HG03354 (cell line): Measurements from ENCODE around the gene PBLD.
"Not testable (repeated sequence)": the region's sequence is repeated elsewhere in the genome, so short reads cannot be mapped to it uniquely, and the experiment has no call there.

Experiments
- ATAC-seq: cut with Tn5 transposase; IDR thresholded peaks from one replicate; pipeline ENCODE4 v1.9.1; 2021; ENCODE audit warnings: mild to moderate bottlenecking; ENCODE audit not compliant: unreplicated experiment, poor library complexity, severe bottlenecking

Gene PBLD

DNA sequence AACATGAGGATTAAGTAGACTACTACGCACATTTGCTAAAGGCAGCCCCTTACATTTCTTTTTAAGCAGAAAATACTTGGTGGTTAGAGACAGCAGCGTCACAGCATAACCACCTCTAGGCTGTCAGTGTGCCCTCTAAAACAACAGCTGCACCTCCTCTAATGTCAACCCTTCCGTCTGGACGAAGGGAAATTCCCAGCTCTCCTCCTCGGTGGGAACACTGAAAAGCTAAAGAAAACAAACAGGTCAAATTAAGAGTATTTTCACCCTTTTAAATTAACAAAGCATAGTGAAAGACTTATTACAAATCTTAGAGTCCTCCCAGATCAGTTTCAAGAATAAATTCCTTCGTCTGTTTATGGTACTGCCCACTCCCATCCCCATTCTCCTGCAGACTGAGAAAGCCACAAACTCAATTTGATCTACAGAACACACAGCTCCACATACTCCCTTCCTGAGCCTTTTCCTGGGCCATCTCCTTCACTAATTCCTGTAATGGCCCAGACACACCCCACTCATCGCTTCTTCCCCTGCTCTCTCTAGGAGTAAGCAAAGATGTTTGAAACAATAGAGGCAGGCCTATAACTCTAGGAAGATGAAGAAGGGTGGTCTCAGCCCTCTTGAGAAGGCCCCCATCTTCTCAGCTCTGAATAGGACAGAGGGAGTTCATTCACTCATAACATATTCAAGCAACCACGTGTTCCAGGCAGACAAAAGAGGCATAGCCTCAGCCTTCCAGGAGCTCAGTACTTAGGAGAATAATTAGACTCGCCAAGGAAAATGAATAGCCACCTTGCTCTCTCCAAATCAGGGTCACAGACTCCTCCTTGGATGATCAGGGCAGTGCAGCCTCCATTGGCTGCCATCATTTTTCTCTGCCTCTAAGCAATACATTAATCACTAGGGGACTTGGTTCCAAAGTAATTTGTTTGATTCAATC, 48.4 kb downstream of the PBLD start:
- ATAC-seq = no peak

DNA sequence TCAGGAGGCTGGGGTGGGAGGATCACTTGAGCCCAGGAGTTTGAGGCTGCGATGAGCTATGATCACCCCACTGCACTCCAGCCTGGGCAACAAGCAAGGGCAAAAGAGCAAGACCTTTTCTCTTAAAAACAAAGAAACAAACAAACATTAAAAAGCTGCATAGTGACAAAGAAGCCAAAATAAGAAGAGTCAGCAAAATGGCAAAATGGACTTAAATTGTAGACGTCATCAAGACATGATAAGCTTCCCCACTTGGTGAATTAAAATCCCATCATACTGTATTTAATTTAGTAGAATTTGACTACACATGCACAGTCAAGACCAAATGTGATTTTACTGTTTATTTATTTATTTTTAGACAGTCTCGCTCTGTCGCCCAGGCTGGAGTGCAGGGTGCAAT, 52.0 kb downstream of the PBLD start:
- no peak for ATAC-seq

DNA sequence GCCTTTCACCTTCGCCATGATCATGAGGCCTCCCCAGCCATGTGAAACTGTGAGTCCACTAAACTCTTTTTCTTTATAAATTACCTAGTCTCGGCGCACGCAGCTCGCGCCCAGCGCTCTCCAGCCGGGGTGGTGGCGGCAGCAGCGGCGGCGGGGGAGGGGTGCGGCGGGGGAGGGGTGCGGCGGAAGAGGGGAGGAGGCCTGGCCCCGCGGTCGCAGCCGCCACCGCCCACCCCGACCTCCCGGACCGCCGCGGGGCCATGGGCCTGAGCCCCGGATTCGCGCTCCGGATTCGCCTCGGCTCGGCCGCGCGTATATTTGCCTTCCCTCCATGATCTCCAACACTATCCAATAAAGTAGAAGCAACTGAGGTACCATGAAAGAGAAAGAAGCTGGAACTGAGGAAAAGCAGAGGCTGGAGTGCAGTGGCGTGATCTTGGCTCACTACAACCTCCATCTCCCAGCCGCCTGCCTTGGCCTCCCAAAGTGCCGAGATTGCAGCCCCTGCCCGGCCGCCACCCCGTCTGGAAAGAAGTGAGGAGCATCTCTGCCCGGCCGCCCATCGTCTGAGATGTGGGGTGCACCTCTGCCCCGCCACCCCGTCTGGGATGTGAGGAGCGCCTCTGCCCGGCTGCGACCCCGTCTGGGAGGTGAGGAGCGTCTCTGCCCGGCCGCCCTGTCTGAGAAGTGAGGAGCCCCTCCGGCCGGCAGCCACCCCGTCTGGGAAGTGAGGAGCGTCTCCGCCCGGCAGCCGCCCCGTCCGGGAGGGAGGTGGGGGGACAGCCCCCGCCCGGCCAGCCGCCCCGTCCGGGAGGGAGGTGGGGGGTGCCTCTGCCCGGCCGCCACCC, 53.6 kb downstream of the PBLD start:
- ATAC-seq = not testable (repeated sequence)

DNA sequence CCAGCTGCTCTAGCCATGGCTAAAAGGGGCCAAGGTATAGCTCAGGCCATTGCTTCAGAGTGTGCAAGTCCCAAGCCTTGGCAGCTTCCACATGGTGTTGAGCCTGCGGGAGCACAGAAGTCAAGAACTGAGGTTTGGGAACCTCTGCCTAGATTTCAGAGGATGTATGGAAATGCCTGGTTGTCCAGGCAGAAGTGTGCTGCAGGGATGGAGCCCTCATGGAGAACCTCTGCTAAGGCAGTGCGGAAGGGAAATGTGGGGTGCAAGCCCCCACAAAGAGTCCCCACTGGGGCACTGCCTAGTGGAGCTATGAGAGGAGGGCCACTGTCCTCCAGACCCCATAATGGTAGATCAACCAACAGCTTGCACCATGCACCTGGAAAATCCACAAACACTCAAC, 54.9 kb downstream of the PBLD start:
- ATAC-seq = not testable (repeated sequence)

- no peak for ATAC-seq
Measured at GRCh38 chr10:68276224-68276623, 56.5 kb downstream of the PBLD start.

GRCh38 chr10:68275600-68276126, 57.1 kb downstream of the PBLD start:
- no peak for ATAC-seq

- no peak for ATAC-seq
Measured at GRCh38 chr10:68272833-68273232, 59.9 kb downstream of the PBLD start.

DNA sequence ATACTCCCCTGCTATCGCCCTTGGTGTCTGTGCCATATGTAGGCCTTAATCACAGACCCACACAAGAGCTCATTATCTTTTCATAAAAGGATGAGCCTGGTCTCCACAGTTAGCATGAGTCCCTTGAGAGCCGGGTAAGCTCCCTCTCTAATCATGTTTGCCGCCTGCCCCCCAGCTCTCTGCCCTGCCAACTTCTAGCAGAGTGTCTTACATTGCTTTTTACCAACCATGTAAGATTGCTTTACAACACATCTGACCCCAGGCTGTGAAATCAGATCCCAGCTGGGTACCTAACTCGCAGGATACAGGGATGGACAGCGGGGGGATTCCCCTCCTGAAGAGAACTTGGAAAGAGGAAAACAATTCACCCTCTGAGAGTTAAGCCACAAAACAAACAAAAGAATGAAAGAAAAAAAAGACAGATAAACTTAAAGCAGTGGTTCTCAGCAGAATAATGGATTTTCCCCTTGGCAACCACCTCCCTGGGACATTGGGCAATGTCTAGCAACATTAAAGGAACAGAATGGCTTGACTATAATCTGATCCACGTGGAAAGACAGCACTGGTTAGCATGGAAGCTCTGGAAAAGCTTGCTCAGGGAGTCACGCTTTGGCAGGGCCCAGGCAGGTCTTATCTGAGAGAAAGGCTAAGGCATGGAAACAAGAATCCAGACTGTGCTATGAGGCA, 61.4 kb downstream of the PBLD start:
- ATAC-seq = no peak

DNA sequence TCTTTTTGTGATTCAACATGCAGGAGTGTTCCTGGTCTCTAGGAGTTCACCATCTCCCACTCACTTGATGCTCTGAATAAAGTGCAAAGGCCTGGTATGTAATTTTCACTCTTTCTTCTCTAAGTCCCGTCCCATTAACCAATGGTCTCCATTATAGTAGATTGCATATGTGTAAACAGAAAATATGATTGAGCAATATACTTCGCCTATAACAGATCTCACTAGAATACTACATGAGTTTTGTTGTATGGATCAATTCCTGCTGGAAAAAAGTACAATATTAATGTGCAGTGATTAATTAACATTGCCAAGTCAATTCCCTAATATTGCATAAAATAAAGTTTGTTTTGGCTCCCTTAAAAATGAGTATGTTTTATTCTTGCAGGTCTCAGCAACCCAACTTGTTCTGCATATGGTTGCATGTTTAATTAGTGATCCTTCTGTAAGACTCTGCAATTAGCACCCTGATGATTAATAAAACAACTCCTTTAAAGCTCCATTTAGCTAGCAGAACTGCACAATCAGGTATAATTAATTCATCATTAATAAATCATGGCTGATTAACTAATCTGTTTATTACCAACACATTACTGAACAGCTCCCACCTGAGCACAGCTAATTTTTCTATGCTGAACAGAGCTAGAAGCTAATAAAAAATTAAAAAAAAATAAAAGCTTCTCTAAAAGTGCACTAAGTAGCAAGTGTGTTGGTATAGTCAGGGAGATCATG, 63.0 kb downstream of the PBLD start:
- ATAC-seq = no peak

GRCh38 chr10:68261132-68261856, 71.4 kb downstream of the PBLD start:
- ATAC-seq = no peak

DNA sequence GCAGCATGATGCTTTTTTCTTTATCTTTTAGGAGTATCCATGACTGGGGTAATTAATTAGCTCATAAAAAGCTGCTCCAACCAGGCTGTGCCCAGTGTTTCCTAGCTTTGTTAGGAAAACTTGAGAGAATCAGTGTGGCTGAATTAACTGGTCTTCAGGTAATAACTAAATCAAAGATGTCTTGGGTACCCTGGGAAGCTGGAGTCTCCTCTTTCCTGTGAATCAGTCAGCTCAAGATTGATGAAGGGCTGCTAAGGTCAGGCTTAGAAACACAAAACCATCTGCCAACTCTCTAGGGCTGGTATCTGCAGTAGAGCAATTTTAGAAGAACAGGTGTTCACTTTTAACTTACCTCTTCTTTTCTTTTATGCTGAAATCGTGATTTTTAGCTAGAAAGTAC, 79.4 kb downstream of the PBLD start:
- no peak for ATAC-seq

DNA sequence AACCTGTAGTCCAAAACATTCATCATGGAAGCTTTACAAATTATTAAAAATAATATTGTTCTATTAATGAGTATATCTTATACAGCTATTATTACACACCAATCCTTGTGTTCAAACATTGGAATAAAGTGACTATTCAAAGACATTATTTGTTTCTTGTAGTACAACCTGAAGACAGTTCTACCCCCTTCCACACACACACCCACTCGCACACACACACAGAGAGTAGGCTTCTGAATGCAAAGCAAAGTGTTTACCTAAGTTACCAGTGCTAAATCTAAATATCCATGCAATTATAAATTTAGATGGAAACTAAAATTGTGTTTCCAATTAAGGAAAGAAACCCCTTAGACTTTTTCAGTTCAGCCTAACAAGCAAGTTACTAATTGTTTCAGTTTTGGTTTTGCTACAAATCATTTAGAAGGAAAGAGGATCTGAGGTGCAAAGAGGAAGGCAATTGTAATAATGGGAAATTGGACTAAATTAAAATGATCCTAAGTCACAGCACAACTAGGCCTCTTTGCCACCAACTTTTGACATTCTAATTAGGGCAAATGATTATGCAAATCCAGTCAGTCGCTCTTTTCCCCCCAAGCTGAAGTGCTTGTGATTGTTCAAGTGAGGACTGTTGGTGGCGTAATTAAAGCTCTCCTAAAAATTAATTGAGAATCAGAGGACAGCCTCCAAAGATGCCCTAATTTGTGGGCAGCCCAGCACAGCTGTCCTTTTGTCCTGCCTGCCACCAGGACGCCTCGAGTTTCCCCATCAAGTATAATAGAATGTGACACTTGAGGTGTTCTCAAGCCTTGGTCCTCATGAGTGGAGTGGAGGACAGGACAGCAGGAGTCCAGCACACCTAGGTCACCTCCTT, 80.9 kb downstream of the PBLD start:
- ATAC-seq = peak; percentile 61

DNA sequence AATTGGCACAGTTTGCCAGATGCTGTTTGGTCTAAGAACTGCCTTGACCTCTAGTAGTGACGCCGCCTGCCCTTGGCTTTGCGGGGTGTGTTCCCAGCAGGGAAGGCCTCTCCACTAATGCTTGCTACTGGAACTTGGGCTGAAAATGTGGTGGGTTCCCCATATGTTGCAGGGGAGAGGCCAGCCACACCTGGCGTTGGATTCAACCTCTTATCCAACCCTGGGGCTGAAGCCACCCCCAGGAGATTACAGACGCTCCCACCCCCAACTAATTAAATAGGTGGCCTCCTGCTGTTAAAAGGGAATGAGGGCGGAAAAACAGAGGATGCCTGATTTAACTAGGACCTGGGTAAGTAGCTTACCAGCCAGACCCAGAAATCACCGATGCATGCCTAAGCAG, 81.6 kb downstream of the PBLD start:
- no peak for ATAC-seq

GRCh38 chr10:68249297-68249696, 83.4 kb downstream of the PBLD start:
- no peak for ATAC-seq

DNA sequence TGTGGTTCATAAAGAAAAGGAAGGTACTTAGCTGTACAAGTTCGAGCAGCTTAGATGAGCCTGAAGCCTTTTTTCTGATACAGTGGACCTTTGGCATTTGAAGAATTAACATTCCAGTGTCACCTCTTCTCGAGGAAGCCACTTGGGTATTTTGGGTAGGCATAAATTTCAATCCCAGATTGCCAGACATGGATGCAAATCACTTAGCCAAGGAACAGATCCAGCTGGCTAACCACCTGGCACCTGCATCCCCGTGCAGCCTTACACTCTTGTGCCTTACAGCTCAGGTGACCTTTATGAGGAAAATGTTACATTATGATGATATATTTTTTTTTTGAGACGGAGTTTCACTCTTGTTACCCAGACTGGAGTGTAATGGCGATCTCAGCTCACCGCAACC, 84.8 kb downstream of the PBLD start:
- ATAC-seq = no peak

DNA sequence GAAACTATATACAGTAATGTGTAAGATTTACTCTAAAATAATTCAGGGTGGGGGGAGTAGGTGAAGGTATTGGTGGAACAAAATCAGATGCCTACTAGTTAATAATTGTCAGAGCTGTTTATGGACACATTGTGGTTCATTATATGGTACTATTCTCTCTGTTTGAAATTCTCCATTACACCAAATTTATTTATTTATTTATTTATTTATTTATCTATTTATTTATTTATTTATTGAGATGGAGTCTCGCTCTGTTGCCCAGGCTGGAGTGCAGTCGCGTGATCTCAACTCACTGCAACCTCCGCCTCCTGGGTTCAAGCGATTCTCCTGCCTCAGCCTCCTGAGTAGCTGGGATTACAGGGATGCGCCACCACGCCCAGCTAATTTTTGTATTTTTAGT, 86.3 kb downstream of the PBLD start:
- not testable (repeated sequence) for ATAC-seq

DNA sequence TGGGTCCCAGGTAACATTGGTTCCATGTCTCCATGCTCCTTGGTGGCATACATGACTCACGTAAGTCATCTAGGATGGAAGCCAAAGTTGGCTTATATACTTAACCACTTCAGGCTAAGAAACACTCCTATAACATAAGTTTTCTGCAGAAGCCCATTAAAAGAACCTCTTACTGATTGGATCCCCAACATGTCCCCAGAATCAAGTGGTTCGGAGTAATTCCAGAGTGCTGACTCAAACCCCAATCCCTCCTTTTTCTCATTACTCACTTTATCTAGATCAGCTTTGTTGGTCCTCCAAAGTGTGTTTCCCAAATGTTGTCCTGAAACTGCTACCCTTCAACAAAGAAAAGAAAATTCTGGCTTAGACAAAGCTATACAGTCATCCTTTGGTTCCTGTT, 90.7 kb downstream of the PBLD start:
- no peak for ATAC-seq

DNA sequence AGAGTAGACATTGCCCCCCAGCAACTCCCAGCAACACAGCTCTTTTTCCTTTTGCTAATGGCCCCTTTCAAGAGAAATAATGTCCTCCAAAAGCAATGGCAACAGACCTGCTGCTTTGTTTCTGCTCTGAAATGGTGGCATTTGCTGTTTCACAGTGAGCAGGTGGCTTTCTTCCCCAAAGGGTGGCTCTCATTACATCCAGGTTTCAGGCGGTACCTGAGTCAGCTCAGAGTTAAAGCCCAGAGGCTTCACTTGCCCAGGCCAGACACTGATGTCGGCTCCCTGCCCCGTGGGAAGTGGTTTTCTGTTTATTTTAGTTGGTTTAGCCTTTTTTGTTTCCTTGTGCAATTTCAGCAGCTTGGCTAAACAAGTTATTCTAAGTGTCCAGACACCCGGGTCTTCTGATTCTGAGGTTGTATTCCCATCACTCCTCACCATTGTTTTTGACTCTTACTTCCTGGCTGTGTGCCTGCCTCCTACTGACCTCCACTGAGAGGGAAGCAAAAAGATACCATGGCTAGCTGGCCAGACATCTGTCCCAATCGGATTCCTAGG, 93.1 kb downstream of the PBLD start:
- ATAC-seq = no peak
